Measurements from ENCODE around the gene LRRC8A. TPM values are rescaled to one million over a fixed set of nuclear protein-coding genes. Genes with fewer than 3 reads are reported as not detected.
"Not testable (repeated sequence)": the region's sequence is repeated elsewhere in the genome, so short reads cannot be mapped to it uniquely, and the experiment has no call there.

LRRC8A gene
- total RNA-seq (10.6 TPM), polyA plus RNA-seq (ENCODE audit: insufficient read depth in 1 of 8, insufficient read length in 8 of 8, low replicate concordance in 1 of 8) (10 to 100 TPM; 15.7 to 29.1 (median 21.7) TPM)
- long read RNA-seq, donor 1, full-length matches to known transcripts = 1 of 1 reads
- long read RNA-seq, donor 1, partial matches to known transcripts = 0 of 1 reads
- long read RNA-seq, donor 1, other reads (novel, unspliced or antisense) = 0 of 1 reads
- long read RNA-seq, donor 2 = 0 reads
- long read RNA-seq, donor 3, full-length matches to known transcripts = 5 of 5 reads
- long read RNA-seq, donor 3, partial matches to known transcripts = 0 of 5 reads
- long read RNA-seq, donor 3, other reads (novel, unspliced or antisense) = 0 of 5 reads
- long read RNA-seq, donor 4, partial matches to known transcripts = 6 of 6 reads
- long read RNA-seq, donor 4, other reads (novel, unspliced or antisense) = 0 of 6 reads
- long read RNA-seq, donor 5, full-length matches to known transcripts = 6 of 31 reads
- long read RNA-seq, donor 5, partial matches to known transcripts = 25 of 31 reads
- long read RNA-seq, donor 5, other reads (novel, unspliced or antisense) = 0 of 31 reads
- long read RNA-seq, donor 6, full-length matches to known transcripts = 3 of 26 reads
- long read RNA-seq, donor 6, partial matches to known transcripts = 23 of 26 reads
- long read RNA-seq, donor 6, other reads (novel, unspliced or antisense) = 0 of 26 reads
- long read RNA-seq, donor 7, full-length matches to known transcripts = 1 of 32 reads
- long read RNA-seq, donor 7, partial matches to known transcripts = 31 of 32 reads
- long read RNA-seq, donor 7, other reads (novel, unspliced or antisense) = 0 of 32 reads
- long read RNA-seq, donor 8 = 0 reads
- long read RNA-seq, donor 9 = 0 reads
- long read RNA-seq, donor 10, full-length matches to known transcripts = 4 of 27 reads
- long read RNA-seq, donor 10, partial matches to known transcripts = 23 of 27 reads
- long read RNA-seq, donor 10, other reads (novel, unspliced or antisense) = 0 of 27 reads
- long read RNA-seq, donor 11, full-length matches to known transcripts = 1 of 1 reads
- long read RNA-seq, donor 11, partial matches to known transcripts = 0 of 1 reads
- long read RNA-seq, donor 11, other reads (novel, unspliced or antisense) = 0 of 1 reads

DNA sequence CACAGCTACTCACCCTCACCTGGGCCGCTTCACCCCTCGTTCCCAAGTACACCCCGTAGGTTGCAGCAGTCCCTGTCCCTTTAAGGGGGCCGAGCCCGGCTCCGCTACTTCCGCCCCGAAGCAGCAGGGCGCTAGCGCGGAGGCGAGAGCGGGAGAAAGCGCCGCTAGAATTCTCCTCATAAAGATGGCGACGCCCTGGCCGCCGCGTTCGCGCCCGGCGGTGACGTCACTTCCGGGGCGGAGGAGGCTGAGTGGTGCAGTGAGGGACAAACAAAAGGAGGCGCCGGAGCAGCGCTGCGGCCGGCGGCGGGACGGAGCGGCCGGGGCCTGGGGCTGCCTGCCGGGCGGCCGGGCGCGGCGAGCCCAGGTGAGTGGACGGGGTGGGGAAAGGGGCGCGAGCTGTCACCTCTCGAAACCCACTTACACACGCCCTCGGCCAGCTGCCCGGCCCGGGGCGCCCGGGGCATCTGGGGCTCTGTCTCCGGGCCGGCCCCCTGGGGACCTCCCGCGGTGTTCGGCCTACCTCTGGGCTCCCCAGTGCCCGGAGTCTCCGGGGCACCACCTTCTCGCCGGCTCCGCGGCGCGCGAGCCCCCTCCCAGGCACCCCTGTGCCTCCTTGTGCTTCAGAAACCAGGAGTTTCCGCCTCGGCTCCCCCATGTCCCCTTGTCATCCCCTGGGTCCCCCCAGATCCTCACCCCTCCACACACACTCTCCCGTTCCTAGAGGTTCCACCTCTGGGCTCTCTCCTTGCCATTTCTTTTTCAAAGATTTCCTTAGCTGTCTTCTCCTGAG, at the start of gene LRRC8A, which contains the start of gene KYAT1:
TSS of gene LRRC8A (plus strand) at position 250 of the 793 bp plus-strand sequence. CDS start 25,032 bp downstream, outside the sequence.
TSS of gene KYAT1 (minus strand) at position 67 of the 793 bp plus-strand sequence. CDS start 36,545 bp downstream, outside the sequence.
- peak; percentile 99 for DNase-seq
- H3K27me3 ChIP-seq (ENCODE audit: control insufficient read depth, insufficient read depth, low read length) = no peaks in the 10 kb centered on the region
- WGBS (ENCODE audit: insufficient coverage) = 1% methylated on average over 65 of the region's 70 CpGs
- no peaks in the 10 kb centered on the region for H3K9me3 ChIP-seq (replicated peaks; ENCODE audit: control insufficient read depth, low read depth, low read length)
- H3K4me3 ChIP-seq (ENCODE audit: low read length) = peak within 1 kb of the TSS; percentile 92
- H3K36me3 ChIP-seq (ENCODE audit: control insufficient read depth, insufficient read depth, low read length) = peaks cover 24% of the 10 kb centered on the region
- peaks cover 19% of the 10 kb centered on the region for H3K4me1 ChIP-seq (ENCODE audit: control insufficient read depth, insufficient read depth, low read length)
- H3K27ac ChIP-seq (ENCODE audit: low read length) = peak within 1 kb of the TSS; percentile 92

- 96% methylated on average over 8 of the region's 10 CpGs for WGBS (ENCODE audit: insufficient coverage)
- H3K4me1 ChIP-seq (ENCODE audit: control insufficient read depth, insufficient read depth, low read length) = peaks cover 16% of the 10 kb centered on the region
- no peak for DNase-seq
- peaks cover 17% of the 10 kb centered on the region for H3K36me3 ChIP-seq (ENCODE audit: control insufficient read depth, insufficient read depth, low read length)
- no peak overlapping the region for H3K27ac ChIP-seq (ENCODE audit: low read length)
- no peaks in the 10 kb centered on the region for H3K27me3 ChIP-seq (ENCODE audit: control insufficient read depth, insufficient read depth, low read length)
- H3K9me3 ChIP-seq (replicated peaks; ENCODE audit: control insufficient read depth, low read depth, low read length) = no peaks in the 10 kb centered on the region
- no peak overlapping the region for H3K4me3 ChIP-seq (ENCODE audit: low read length)
These were observed 48.2 kb upstream of the LRRC8A start for GRCh38 chr9:128833696-128834095.

DNA sequence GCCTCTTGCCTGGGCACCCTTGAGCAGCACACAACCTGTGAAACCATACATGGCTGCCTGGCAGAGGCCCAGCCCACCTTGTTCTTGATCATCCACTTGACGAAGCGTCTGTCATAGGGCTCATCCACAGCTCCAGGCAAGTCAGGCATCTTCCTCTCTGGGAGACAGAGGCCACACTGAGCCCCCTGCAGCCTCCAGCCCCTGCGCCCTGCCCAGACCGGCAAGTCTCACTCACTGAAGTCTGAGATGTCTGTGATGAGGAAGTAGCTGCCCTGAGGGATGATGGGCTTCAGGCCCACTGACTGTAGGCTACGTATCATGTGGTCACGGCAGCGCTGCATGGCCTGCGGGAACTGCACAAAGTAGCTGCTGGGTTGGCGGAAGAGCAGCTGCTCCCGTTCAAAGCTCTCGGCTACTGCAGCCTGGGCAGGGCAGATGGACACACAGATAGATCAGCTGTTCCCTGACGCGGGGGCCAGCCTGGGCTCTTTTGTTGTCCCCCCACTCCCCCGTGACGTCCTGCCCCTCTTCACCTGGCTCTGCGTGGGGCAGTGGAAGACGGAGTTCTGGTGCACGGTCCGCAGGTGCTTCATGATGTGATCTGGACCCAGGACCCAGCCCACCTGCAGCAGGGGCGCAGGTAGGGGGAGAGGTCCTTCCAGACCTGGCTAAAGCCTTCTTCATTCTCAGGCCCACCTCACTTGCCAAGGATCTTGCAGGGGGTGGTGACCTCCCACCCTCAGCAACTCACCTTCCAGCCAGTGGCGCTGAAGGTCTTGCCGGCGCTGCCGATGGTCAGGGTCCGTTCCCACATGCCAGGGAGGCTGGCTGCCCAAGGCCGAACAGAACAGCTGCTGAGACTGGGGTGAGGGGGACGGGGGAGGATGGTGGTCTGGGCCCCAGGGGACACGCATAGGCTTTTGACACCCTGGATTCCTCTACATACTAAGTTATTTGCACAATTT, 46.4 kb upstream of the LRRC8A start:
- no peaks in the 10 kb centered on the region for H3K9me3 ChIP-seq (replicated peaks; ENCODE audit: control insufficient read depth, low read depth, low read length)
- H3K27ac ChIP-seq (ENCODE audit: low read length) = no peak overlapping the region
- no peaks in the 10 kb centered on the region for H3K27me3 ChIP-seq (ENCODE audit: control insufficient read depth, insufficient read depth, low read length)
- H3K4me1 ChIP-seq (ENCODE audit: control insufficient read depth, insufficient read depth, low read length) = peaks cover 3% of the 10 kb centered on the region
- 83% methylated on average over 16 of the region's 28 CpGs for WGBS (ENCODE audit: insufficient coverage)
- no peak for DNase-seq
- no peak overlapping the region for H3K4me3 ChIP-seq (ENCODE audit: low read length)
- peaks cover 17% of the 10 kb centered on the region for H3K36me3 ChIP-seq (ENCODE audit: control insufficient read depth, insufficient read depth, low read length)

DNA sequence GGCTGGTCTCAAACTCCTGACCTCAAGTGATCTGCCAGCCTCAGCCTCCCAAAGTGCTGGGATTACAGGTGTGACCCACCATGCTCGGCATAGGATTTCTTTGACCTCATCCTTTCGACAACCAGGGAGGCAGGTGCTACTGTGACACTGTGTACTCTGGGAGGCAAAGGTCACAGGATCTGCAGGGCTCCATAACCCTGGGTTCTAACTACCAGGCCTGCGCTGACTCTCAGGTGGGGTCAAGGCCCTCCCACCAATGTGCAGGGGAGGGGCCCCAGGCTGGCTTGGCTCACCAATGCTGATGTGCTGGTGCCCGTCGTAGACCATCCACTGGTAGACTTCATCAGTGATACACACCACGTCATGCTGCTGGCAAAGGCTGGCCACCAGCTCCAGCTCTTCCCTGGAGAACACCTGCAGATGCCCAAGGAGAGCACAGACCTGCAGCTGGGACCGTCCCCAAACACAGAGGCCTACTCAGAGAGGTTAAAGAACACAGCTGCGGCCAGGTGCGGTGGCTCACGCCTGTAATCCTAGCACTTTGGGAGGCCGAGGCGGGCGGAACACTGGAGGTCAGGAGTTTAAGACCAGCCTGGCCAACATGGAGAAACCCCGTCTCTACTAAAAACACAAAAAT, 45.3 kb upstream of the LRRC8A start:
- Histone ChIP-seq H3K27me3 (ENCODE audit: control insufficient read depth, insufficient read depth, low read length) (no peaks in the 10 kb centered on the region), H3K4me3 (ENCODE audit: low read length) (no peak overlapping the region), H3K36me3 (ENCODE audit: control insufficient read depth, insufficient read depth, low read length) (peaks cover 17% of the 10 kb centered on the region), H3K4me1 (ENCODE audit: control insufficient read depth, insufficient read depth, low read length) (peaks cover 3% of the 10 kb centered on the region), H3K27ac (ENCODE audit: low read length) (no peak overlapping the region), H3K9me3 (replicated peaks; ENCODE audit: control insufficient read depth, low read depth, low read length) (no peaks in the 10 kb centered on the region)
- WGBS (ENCODE audit: insufficient coverage) = 76% methylated on average over 7 of the region's 14 CpGs
- no peak for DNase-seq

DNA sequence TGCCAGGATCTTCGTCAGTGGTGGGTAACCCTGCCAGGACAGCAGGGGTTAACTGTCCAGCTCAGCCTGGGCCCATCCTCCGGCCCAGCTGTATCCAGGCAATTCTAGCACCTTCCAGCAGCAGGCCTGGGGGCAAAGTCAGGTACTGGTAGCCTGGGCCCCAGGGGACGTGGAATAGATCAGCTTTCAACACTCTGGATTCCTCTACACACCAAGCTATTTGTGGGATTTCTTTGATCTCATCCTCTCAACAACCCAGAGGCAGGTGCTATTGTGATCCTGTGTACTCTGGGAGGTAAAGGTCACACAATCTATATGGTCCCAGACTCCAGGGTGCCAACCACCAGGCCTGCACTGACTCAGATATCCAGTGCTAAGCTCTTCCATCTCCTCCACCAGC, 43.6 kb upstream of the LRRC8A start:
- no peak overlapping the region for H3K27ac ChIP-seq (ENCODE audit: low read length)
- WGBS (ENCODE audit: insufficient coverage) = 49% methylated on average over 2 of the region's 3 CpGs
- peaks cover 20% of the 10 kb centered on the region for H3K36me3 ChIP-seq (ENCODE audit: control insufficient read depth, insufficient read depth, low read length)
- no peaks in the 10 kb centered on the region for H3K27me3 ChIP-seq (ENCODE audit: control insufficient read depth, insufficient read depth, low read length)
- no peak for DNase-seq
- H3K4me3 ChIP-seq (ENCODE audit: low read length) = no peak overlapping the region
- no peaks in the 10 kb centered on the region for H3K9me3 ChIP-seq (replicated peaks; ENCODE audit: control insufficient read depth, low read depth, low read length)
- H3K4me1 ChIP-seq (ENCODE audit: control insufficient read depth, insufficient read depth, low read length) = peaks cover 3% of the 10 kb centered on the region

- H3K4me3 ChIP-seq (ENCODE audit: low read length) = no peak overlapping the region
- H3K27ac ChIP-seq (ENCODE audit: low read length) = no peak overlapping the region
- H3K36me3 ChIP-seq (ENCODE audit: control insufficient read depth, insufficient read depth, low read length) = peaks cover 8% of the 10 kb centered on the region
- H3K27me3 ChIP-seq (ENCODE audit: control insufficient read depth, insufficient read depth, low read length) = no peaks in the 10 kb centered on the region
- no peak for DNase-seq
- H3K4me1 ChIP-seq (ENCODE audit: control insufficient read depth, insufficient read depth, low read length) = peaks cover 9% of the 10 kb centered on the region
- H3K9me3 ChIP-seq (replicated peaks; ENCODE audit: control insufficient read depth, low read depth, low read length) = no peaks in the 10 kb centered on the region
- no CpG with 5 or more reads among the region's 1 CpG for WGBS (ENCODE audit: insufficient coverage)
These were observed 41.4 kb upstream of the LRRC8A start for GRCh38 chr9:128840524-128840923.

DNA sequence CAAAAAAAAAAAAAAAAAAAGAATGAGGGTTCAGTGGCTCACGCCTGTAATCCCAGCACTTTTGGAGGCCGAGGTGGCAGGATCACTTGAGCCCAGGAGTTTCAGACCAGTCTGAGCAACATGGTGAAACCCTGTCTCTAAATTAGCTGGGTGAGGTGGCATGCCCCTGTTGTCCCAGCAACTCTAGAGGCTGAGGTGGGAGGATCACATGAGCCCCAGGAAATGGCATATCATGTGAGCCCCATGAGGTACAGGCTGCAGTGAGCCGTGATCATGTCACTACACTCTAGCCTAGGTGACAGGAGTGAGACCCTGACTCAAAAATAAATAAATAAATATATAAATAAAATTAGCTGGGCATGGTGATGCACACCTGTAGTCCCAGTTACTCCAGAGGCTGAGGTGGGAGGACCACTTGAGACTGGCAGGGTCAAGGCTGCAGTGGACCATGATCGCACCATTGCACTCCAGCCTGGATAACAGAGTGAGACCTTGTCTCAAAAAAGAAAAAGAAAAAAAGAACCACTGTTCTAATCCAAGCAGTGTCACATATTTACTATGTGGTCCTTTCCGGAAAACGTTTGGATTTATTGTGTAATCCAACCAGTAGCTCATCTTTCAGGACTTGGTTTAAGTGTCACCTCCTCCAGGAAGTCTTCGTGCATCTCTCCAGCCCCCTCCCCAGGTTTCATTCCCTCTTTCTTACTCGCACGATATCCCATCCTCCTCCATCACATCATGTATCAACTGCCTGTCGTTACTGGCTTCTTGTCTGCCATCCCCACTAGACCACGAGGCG, 40.0 kb upstream of the LRRC8A start:
- WGBS (ENCODE audit: insufficient coverage) = 90% methylated on average over 10 of the region's 12 CpGs
- Histone ChIP-seq H3K36me3 (ENCODE audit: control insufficient read depth, insufficient read depth, low read length) (peaks cover 8% of the 10 kb centered on the region), H3K4me3 (ENCODE audit: low read length) (no peak overlapping the region), H3K9me3 (replicated peaks; ENCODE audit: control insufficient read depth, low read depth, low read length) (no peaks in the 10 kb centered on the region), H3K4me1 (ENCODE audit: control insufficient read depth, insufficient read depth, low read length) (peaks cover 16% of the 10 kb centered on the region), H3K27ac (ENCODE audit: low read length) (no peak overlapping the region), H3K27me3 (ENCODE audit: control insufficient read depth, insufficient read depth, low read length) (no peaks in the 10 kb centered on the region)
- no peak for DNase-seq

DNA sequence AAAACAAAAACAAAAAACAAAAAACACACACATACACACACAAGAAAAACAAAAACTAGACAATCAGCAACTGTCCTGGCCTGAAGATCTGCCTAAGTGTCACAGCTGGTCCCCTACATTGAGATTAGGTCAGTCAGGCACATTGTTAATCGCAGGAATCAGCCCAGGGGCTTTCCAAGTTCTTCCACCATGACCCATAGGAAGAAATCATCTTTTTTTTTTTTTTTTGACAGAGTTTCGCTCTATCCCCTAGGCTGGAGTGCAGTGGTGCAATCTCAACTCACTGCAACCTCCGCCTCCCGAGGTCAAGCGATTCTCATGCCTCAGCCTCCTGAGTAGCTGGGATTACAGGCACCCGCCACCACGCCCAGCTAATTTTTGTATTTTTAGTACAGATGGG, 38.8 kb upstream of the LRRC8A start:
- not testable (repeated sequence) for H3K4me3 ChIP-seq (ENCODE audit: low read length); H3K36me3 ChIP-seq (ENCODE audit: control insufficient read depth, insufficient read depth, low read length); H3K9me3 ChIP-seq (replicated peaks; ENCODE audit: control insufficient read depth, low read depth, low read length); H3K27me3 ChIP-seq (ENCODE audit: control insufficient read depth, insufficient read depth, low read length); DNase-seq; H3K27ac ChIP-seq (ENCODE audit: low read length)
- H3K4me1 ChIP-seq (ENCODE audit: control insufficient read depth, insufficient read depth, low read length) = peaks cover 14% of the 10 kb centered on the region
- 98% methylated on average over 4 of the region's 7 CpGs for WGBS (ENCODE audit: insufficient coverage)

Measured in muscle of leg (tissue), 16 donors.